Thyroid gland (tissue), 4 donors: ENCODE data around the gene CLCN3.
"Not testable (repeated sequence)": the region's sequence is repeated elsewhere in the genome, so short reads cannot be mapped to it uniquely, and the experiment has no call there.

Source experiments
- CTCF ChIP-seq, 6 experiments: fragments of 200-600 bp in 3 of 6; fragments of 450-650 bp in 3 of 6; sonication (generic) in 3 of 6; IDR thresholded peaks; one replicate each; pipeline ENCODE4 v1.5.1; 2016 to 2019; ENCODE audit warnings: antibody characterized with exemption in 6 of 6, mild to moderate bottlenecking in 2 of 6, inconsistent platforms in 1 of 6, moderate library complexity in 1 of 6
- POLR2A ChIP-seq, 2 donors: fragments of 450-650 bp; IDR thresholded peaks; one replicate each; pipeline ENCODE4 v1.6.1; 2017; ENCODE audit warnings: antibody characterized with exemption in 2 of 2, mild to moderate bottlenecking in 2 of 2, moderate library complexity in 1 of 2

- not testable (repeated sequence) for TF ChIP-seq CTCF, POLR2A (IDR thresholded peaks at IDR 0.05)
These were observed 49.4 kb upstream of the CLCN3 start for GRCh38 chr4:169571012-169571411.
